ENCODE measurements around the gene RBM4. TPM values are rescaled to one million over a fixed set of nuclear protein-coding genes. Genes with fewer than 3 reads are reported as not detected.

RBM4 gene
- total and polyA plus RNA-seq, 2 of the 4 experiments (the other 2 are of a cell fraction): 165 to 198 TPM

- Histone ChIP-seq H2BK15ac (ENCODE audit: low read depth, low read length) (no peak overlapping the region), H3K4me3 (ENCODE audit: insufficient read depth, low read depth, low read length) (no peak overlapping the region), H3K4ac (ENCODE audit: low read depth, low read length) (no peak overlapping the region), H3K9me3 (ENCODE audit: control insufficient read depth, insufficient read depth, low read length) (no peaks in the 10 kb centered on the region), H3K79me1 (ENCODE audit: low read depth in 1 of 2, low read length in 2 of 2) (peaks cover 5 to 30% of the 10 kb centered on the region in 2 experiments; a peak in 3 of 4 replicates), H2AK9ac (replicated peaks; ENCODE audit: low read depth, low read length, poor library complexity) (no peak overlapping the region), H3K36me3 (ENCODE audit: control insufficient read depth, insufficient read depth, low read length) (peaks cover 42% of the 10 kb centered on the region), H3K56ac (ENCODE audit: extremely low read depth, insufficient read depth, low read length) (no peak overlapping the region), H3K14ac (replicated peaks; ENCODE audit: low read depth, low read length) (no peak overlapping the region), H3K9me1 (ENCODE audit: insufficient read depth, low read length) (peaks cover 26% of the 10 kb centered on the region; the same call in 1 of the 2 replicates), H2AFZ (replicated peaks; ENCODE audit: low read length, poor library complexity) (no peak overlapping the region), H2AK5ac (ENCODE audit: low read depth, low read length) (no peak overlapping the region), H4K91ac (ENCODE audit: insufficient read depth, low read depth, low read length) (no peak overlapping the region), H2BK20ac (ENCODE audit: low read depth, low read length) (no peak overlapping the region), H3K27me3 (ENCODE audit: control insufficient read depth, insufficient read depth, low read length) (no peaks in the 10 kb centered on the region), H3K9ac (ENCODE audit: low read depth, low read length) (no peak overlapping the region), H2BK5ac (ENCODE audit: low read depth, low read length, poor library complexity, severe bottlenecking) (no peak overlapping the region), H4K8ac (ENCODE audit: low read depth in 2 of 2, low read length in 2 of 2) (no peak overlapping the region), H3K27ac (ENCODE audit: insufficient read depth, low read length) (no peak overlapping the region), H4K5ac (ENCODE audit: low read depth, low read length) (no peak overlapping the region), H4K20me1 (ENCODE audit: insufficient read depth, low read length) (peaks cover 33% of the 10 kb centered on the region), H2BK120ac (ENCODE audit: low read depth, low read length) (no peak overlapping the region), H3K18ac (ENCODE audit: low read depth, low read length) (no peak overlapping the region), H3K23ac (ENCODE audit: low read depth, low read length) (no peak overlapping the region), H3K4me1 (ENCODE audit: control insufficient read depth, insufficient read depth, low read length) (peaks cover 12% of the 10 kb centered on the region), H3K4me2 (ENCODE audit: low read depth, low read length) (no peak overlapping the region)
- in situ Hi-C loops (cut with MboI; ENCODE audit: low sequenced_read_pairs) (no loop called here), intact Hi-C loops (cut with micrococcal nuclease) (no loop called here), dilution Hi-C loops (cut with HindIII; ENCODE audit: low sequenced_read_pairs, unreplicated experiment) (no loop called here)
- DNase-seq: no peak
- TF ChIP-seq ELK1 (IDR thresholded peaks at IDR 0.05; ENCODE audit: borderline replicate concordance, low read depth, low read length) (no peak), USF2 (IDR thresholded peaks at IDR 0.05; ENCODE audit: low read depth, low read length) (no peak), MAZ (IDR thresholded peaks at IDR 0.05; ENCODE audit: borderline replicate concordance, low read depth, low read length) (no peak), MXI1 (IDR thresholded peaks at IDR 0.05; ENCODE audit: borderline replicate concordance, low read depth, low read length) (no peak), BHLHE40 (IDR thresholded peaks at IDR 0.05; ENCODE audit: low read depth, low read length) (no peak)
- ChIA-PET POLR2A (ENCODE audit: unreplicated experiment) (no interaction called here), CTCF (no interaction called here)
- ATAC-seq (ENCODE audit: low read depth): no peak
- no TSS peak for BruUV-seq (replicated peaks)
- WGBS, 2 experiments (ENCODE audit: extremely low coverage in 2 of 2, insufficient read length in 1 of 2): 96% methylated on average over 5 of the region's 6 CpGs; no CpG with 5 or more reads in 1 of the 2 experiments
Observed at GRCh38 chr11:66603072-66603471, 35.4 kb upstream of the RBM4 start.
